HG02759 (cell line): ENCODE data around the gene AKAP8L.

Source experiments
- ATAC-seq: cut with Tn5 transposase; IDR thresholded peaks from one replicate; pipeline ENCODE4 v1.9.1; 2021; ENCODE audit warnings: mild to moderate bottlenecking, moderate library complexity; ENCODE audit not compliant: unreplicated experiment

Gene AKAP8L

GRCh38 chr19:15449620-15450527 is 31.1 kb upstream of the AKAP8L start, which contains the start of gene WIZ:
TSS of gene WIZ (minus strand) at chr19:15449956. CDS start at chr19:15448307, 1,649 bp downstream.
- peak; percentile 68 for ATAC-seq

DNA sequence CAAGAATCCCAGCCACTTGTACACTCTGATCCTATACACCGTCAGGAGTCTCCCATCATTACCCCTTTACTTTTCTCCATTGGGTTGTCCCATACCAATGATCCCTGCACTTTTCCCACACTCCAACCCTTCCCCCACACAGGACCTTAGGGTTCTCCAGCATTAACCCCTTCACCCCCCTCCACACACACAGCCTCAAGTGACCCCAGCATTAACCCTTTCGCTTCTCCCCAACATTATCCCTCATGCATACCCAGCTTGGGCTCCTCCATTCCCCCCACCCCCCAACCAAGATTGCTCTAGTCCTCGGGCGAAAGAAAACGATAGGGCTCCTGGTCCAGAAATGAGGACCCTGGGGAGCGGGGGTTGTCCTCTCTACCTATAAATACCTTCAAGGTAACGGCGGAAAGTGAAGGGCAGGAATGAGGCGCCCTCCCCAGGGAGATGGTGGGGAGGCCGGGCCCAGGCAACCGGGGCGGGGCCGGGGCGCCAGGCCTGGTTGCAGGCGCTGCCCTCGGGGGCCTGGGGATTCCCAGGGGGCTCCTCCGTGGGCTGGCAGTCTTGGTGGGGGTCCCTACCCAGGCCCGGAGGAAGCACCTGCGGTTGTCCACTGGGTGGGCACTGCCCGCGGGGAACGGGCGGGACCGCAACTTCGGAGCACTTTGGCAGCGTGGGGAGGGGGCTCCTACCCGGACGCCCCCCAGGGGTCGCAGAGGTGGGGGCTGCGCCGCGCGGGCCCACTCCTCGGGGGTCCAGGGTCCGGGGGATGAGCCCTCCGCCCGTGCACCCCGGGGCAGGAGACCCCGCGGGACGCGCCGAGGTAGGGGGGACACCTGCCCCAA is 30.2 kb upstream of the AKAP8L start:
- peak; percentile 40 for ATAC-seq

DNA sequence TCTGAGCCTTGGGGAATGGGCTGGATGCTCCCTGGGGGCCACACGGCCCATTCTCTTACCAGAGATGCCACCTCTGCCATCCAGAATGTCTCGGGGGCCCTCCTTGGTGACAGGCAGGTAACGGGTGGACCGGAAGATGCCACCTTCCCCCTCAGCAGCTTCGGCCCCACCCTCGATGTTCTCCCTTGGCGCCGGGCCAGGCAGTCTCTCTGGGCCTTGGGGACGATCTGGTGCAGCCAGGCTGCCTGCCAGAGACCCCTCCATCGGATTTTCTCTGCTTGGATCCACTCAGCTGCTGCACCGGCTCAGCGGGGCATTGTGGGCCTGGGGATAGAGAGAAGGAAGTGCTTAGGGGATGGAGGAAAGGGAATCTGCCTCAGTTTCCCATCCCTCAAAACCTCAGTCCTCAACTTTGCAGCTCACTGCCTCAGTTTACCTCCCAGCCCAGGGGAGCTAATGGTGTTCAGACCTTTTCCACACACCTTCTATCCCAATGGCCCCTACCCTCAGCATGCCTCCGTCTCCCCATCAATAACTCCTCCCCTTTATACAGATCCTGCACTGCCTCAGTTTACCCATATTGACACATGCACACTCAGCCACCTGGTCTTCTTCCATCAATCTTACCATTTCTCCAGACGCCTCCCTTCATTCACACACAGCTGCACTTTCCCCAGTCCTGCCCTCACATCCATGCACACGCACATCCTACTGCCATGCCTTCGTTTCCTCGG is 29.4 kb upstream of the AKAP8L start:
- ATAC-seq, result no peak

- ATAC-seq, result no peak
Observed at GRCh38 chr19:15447057-15447456, 28.3 kb upstream of the AKAP8L start.

- ATAC-seq, result no peak
Observed at GRCh38 chr19:15445807-15446376, 27.1 kb upstream of the AKAP8L start.

- ATAC-seq, result no peak
Observed at GRCh38 chr19:15445227-15445605, 26.4 kb upstream of the AKAP8L start.

- ATAC-seq, result no peak
Observed at GRCh38 chr19:15444505-15445226, 25.9 kb upstream of the AKAP8L start.

- ATAC-seq, result no peak
Observed at GRCh38 chr19:15443838-15444237, 25.1 kb upstream of the AKAP8L start.

DNA sequence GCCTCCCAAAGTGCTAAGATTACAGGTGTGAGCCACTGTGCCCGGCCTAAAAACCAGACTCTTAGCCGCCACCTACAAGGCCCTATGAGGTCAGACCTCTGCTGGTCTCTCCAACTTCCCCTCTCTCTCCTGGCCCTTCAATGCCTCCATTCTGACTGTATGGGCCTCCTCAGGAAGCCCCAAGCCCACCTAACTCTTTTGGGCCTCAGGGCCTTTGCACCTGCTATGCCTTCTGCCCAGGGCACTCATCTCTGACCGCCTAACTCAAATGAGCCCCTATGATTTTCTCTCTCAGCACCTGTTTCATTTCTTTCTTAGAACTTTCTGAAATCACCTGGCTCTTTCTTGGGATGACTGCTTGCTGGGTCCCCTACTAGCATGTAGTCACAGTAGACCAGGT is 24.5 kb upstream of the AKAP8L start:
- no peak for ATAC-seq

DNA sequence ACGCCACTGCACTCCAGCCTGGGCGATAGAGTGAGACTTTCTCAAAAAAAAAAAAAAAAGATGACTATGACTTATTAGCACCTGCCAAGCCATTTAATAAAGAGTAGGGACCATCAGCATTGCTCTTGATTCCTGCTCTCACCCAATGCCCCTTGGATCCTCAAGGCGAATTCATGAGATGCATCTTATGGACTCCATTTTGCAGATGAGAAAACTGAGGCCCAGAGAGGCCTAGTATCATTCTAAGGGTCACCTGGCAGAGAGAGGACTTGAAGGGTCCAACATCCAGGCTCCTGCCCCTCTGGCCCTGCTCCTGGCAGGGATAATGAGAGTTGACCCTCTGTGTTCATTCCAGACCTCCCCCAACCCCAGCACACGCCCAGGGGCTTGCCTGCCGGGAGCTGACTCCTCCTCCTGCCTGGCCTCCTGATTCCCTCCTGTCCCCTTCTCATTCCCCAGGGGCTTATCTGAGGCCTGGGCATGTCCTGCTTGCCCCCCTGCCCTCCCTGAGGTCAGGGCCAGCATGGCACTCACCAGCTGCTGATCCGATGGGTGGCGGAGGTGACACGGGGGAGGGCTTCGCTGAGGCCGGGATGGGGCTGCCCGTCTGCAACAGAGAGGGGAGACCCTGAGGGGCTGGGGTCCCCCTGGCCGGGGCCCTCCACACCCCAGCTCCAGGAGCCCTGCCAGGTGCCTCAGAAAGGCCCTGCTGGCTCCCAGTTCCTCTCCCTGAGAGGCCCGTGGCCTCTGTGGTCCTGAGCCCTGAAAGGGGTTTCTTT is 23.5 kb upstream of the AKAP8L start:
- no peak for ATAC-seq

DNA sequence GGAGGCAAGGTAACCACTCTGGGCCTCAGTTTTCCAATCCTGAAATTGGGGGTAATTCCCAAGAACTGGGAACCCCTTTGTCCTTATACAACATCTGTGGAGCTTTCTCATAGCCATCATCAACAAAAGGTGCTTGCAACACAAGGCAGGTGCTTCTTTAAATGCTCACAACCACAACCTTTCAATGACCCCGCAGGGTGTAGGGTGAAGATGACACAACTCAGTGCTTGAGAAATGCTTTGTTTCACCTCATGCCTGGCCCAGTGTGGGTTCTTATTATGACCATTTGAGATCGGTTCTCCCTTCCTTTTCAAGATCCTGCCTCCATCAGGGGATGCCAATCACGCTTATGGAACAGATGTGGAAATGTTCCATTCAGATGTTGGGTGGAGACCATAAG is 22.5 kb upstream of the AKAP8L start:
- ATAC-seq, result no peak

DNA sequence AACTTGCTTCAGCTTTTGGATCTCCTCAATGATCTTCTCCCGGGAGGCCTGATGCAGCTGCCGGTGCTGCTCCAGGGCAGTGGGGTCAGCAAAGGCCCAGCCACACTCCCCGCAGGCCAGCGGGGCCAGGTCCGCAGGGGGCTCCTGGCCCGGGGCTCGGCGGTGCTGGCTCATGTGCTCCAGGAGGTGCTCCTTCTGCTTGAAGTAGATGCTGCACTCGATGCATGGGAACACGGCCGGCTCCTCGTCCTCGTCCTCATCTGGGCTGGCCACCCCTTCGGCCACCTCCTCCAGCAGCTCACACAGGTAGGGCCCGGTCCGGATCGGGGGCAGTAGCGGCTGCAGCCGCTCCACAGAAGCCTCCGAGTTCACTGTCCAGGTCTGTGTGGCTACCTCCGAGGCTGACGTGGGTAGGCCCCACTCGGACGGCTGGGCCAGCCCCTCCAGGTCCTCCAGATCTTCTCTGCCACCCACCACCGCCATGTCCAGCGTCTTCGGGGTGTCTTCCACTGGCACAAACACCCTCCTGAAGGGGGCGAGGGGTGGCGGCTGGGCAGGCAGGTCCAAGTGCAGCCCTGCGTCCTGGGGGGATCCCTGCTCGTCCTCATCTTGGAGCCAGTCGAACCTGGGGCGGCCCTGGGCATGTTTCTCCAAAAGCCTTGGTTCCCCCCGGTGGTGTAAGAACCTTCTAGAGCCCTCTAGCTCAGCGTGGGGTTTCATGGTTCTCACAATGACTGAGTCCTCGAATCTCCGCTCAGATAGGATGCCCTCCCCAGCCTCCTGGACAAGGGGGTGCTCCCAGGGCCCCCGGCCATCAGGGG is 21.2 kb upstream of the AKAP8L start:
- no peak for ATAC-seq

- no peak for ATAC-seq
Observed at GRCh38 chr19:15439078-15439799, 20.5 kb upstream of the AKAP8L start.

DNA sequence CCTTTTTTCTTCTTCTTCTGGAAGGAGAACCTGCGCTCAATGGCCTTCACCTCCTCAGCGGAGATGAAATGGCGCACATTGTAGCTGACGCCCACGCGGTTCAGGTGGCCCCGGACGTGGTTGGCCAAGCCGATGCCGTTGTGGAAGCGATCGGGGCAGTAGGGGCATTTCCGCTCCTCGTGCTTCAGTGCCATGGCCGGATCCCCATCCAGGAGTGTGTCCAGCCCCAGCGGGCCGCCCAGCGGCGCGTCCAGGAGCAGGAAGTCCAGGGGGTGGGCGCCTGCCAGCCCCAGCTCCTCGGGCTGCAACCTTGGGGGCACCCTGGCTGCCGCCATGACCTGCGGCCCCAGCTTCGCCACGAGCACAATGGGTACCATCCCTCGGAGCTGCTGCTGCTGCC is 19.8 kb upstream of the AKAP8L start:
- no peak for ATAC-seq

DNA sequence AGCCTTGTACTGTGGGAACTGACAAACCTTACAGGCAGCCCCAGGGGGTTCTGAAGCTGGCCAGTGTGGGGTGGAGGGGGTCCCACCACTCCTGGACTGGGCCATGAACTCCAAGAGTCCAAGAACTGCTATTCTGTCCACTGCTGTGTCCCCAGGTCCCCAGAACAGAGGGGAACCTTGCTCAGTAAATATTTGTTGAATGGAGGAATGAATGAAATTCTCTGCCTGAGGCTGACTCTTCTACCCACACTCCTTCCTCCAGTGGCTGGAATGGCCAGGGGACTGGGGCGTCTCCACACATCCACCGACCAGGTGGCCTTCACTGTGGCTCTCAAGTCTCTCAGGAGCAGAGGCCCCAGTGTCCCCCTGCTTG is 19.3 kb upstream of the AKAP8L start:
- no peak for ATAC-seq

- no peak for ATAC-seq
Observed at GRCh38 chr19:15437355-15438123, 18.8 kb upstream of the AKAP8L start.

GRCh38 chr19:15436826-15437110 is 18.0 kb upstream of the AKAP8L start:
- no peak for ATAC-seq
